ENCODE measurements around the gene LAMTOR2. TPM values are rescaled to one million over a fixed set of nuclear protein-coding genes. Genes with fewer than 3 reads are reported as not detected.

The LAMTOR2 gene
- polyA plus RNA-seq, 1 donor, result 36.3 TPM

- no peak for DNase-seq (ENCODE audit: low read depth)
Measured at GRCh38 chr1:156097499-156098178, 43.1 kb downstream of the LAMTOR2 start.

- no peak for DNase-seq (ENCODE audit: low read depth)
Measured at GRCh38 chr1:156098784-156099183, 44.2 kb downstream of the LAMTOR2 start.

GRCh38 chr1:156099282-156099681 lies 44.7 kb downstream of the LAMTOR2 start:
- DNase-seq (ENCODE audit: low read depth), result no peak

- DNase-seq (ENCODE audit: low read depth), result no peak
Measured at GRCh38 chr1:156100205-156100995, 45.8 kb downstream of the LAMTOR2 start.

- DNase-seq (ENCODE audit: low read depth), result no peak
Measured at GRCh38 chr1:156101880-156102279, 47.3 kb downstream of the LAMTOR2 start.

- no peak for DNase-seq (ENCODE audit: low read depth)
Measured at GRCh38 chr1:156102633-156103511, 48.3 kb downstream of the LAMTOR2 start.

- no peak for DNase-seq (ENCODE audit: low read depth)
Measured at GRCh38 chr1:156103521-156103947, 49.0 kb downstream of the LAMTOR2 start.

- DNase-seq (ENCODE audit: low read depth), result peak; percentile 85
Measured at GRCh38 chr1:156104065-156104810, 49.7 kb downstream of the LAMTOR2 start.

GRCh38 chr1:156104861-156105832 lies 50.6 kb downstream of the LAMTOR2 start:
- DNase-seq (ENCODE audit: low read depth), result no peak

GRCh38 chr1:156106624-156107488 lies 52.3 kb downstream of the LAMTOR2 start:
- no peak for DNase-seq (ENCODE audit: low read depth)

GRCh38 chr1:156108057-156108456 lies 53.5 kb downstream of the LAMTOR2 start:
- DNase-seq (ENCODE audit: low read depth), result no peak

Other genes with a start within 250 kb of the LAMTOR2 start
- 31.4 TPM for gene GON4L, start 197.6 kb upstream of the LAMTOR2 start, polyA plus RNA-seq (ENCODE audit: insufficient read length)
- 14.1 TPM for gene SYT11, start 195.2 kb upstream of the LAMTOR2 start, polyA plus RNA-seq (ENCODE audit: insufficient read length)
- 25.9 TPM for gene RIT1, start 143.4 kb upstream of the LAMTOR2 start, polyA plus RNA-seq (ENCODE audit: insufficient read length)
- 38.0 TPM for gene KHDC4, start 120.4 kb upstream of the LAMTOR2 start, polyA plus RNA-seq (ENCODE audit: insufficient read length)
- not detected for gene RXFP4, start 113.1 kb upstream of the LAMTOR2 start, polyA plus RNA-seq (ENCODE audit: insufficient read length)
- 143 TPM for gene ARHGEF2, start 76.2 kb upstream of the LAMTOR2 start, polyA plus RNA-seq (ENCODE audit: insufficient read length)
- 218 TPM for gene SSR2, start 33.8 kb upstream of the LAMTOR2 start, polyA plus RNA-seq (ENCODE audit: insufficient read length)
- 47.5 TPM for gene UBQLN4, start 984 bp upstream of the LAMTOR2 start, polyA plus RNA-seq (ENCODE audit: insufficient read length)
- not detected for gene RAB25, start 6.4 kb downstream of the LAMTOR2 start, polyA plus RNA-seq (ENCODE audit: insufficient read length)
- 21.8 TPM for gene MEX3A, start 27.7 kb downstream of the LAMTOR2 start, polyA plus RNA-seq (ENCODE audit: insufficient read length)
- 298 TPM for gene LMNA, start 59.9 kb downstream of the LAMTOR2 start, polyA plus RNA-seq (ENCODE audit: insufficient read length)
- gene SEMA4A, start 98.8 kb downstream of the LAMTOR2 start, polyA plus RNA-seq (ENCODE audit: insufficient read length), result 3.0 TPM
- 10.8 TPM for gene SLC25A44, start 139.3 kb downstream of the LAMTOR2 start, polyA plus RNA-seq (ENCODE audit: insufficient read length)
- gene PMF1, start 158.2 kb downstream of the LAMTOR2 start, polyA plus RNA-seq (ENCODE audit: insufficient read length), result 49.2 TPM
- gene BGLAP, start 187.4 kb downstream of the LAMTOR2 start, polyA plus RNA-seq (ENCODE audit: insufficient read length), result 3.1 TPM
- gene PAQR6, start 193.3 kb downstream of the LAMTOR2 start, polyA plus RNA-seq (ENCODE audit: insufficient read length), result 4.0 TPM
- gene SMG5, start 228.0 kb downstream of the LAMTOR2 start, polyA plus RNA-seq (ENCODE audit: insufficient read length), result 53.3 TPM
- gene TMEM79, start 229.5 kb downstream of the LAMTOR2 start, polyA plus RNA-seq (ENCODE audit: insufficient read length), result 4.3 TPM
- 21.2 TPM for gene GLMP, start 240.9 kb downstream of the LAMTOR2 start, polyA plus RNA-seq (ENCODE audit: insufficient read length)
- not detected for gene VHLL, start 244.5 kb downstream of the LAMTOR2 start, polyA plus RNA-seq (ENCODE audit: insufficient read length)